Left lung (tissue), 10 donors: ENCODE measurements around the gene PRPF31. TPM values are rescaled to one million over a fixed set of nuclear protein-coding genes. Genes with fewer than 3 reads are reported as not detected.
A peak's percentile ranks its signal among the peaks of the same experiment; 100 is the strongest.

Experiments
- ATAC-seq: fragments of 200-7000 bp; cut with Tn5 transposase; one replicate; pipeline ENCODE4 v1.9.1; 2020; ENCODE audit warnings: moderate library complexity
- DNase-seq, 4 donors: peaks; one replicate each; pipeline ENCODE4 v3.0.0-alpha.2; 2013 to 2020
- H3K27ac ChIP-seq, 2 donors: fragments of 200-600 bp; sonication (generic) in 1 of 2; one replicate each; pipeline versions ENCODE4 v1.5.0 to v1.8.0; 2020 to 2021
- H3K27me3 ChIP-seq, 2 donors: fragments of 200-600 bp; sonication (generic) in 1 of 2; one replicate each; pipeline versions ENCODE4 v1.5.0 to v1.8.0; 2020 to 2021
- H3K36me3 ChIP-seq, 2 donors: fragments of 200-600 bp; sonication (generic) in 1 of 2; one replicate each; pipeline versions ENCODE4 v1.5.0 to v1.8.0; 2020 to 2021
- H3K4me1 ChIP-seq, 2 donors: fragments of 200-600 bp; one replicate each; pipeline ENCODE4 v1.8.0; 2021
- H3K4me3 ChIP-seq, 2 donors: fragments of 200-600 bp; sonication (generic) in 1 of 2; one replicate each; pipeline versions ENCODE4 v1.5.0 to v1.8.0; 2020 to 2021; ENCODE audit warnings: mild to moderate bottlenecking in 1 of 2
- H3K9me3 ChIP-seq, 2 donors: fragments of 200-600 bp; sonication (generic) in 1 of 2; one replicate each; pipeline versions ENCODE4 v1.5.0 to v1.8.0; 2020 to 2021
- intact Hi-C, 2 donors: fragments of 100-400 bp; cut with DNase I; formaldehyde crosslinking; loops; one replicate each; pipeline versions ENCODE4 v1.11.2 to v1.14.2; 2022
- polyA plus RNA-seq, 6 donors: library from polyadenylated mRNA; unstranded; fragments of 120-200 nt; gene quantifications; one replicate each; pipeline ENCODE4 v1.2.1, GENCODE V29; 2013; ENCODE audit not compliant: insufficient read length in 6 of 6
- total RNA-seq, 2 donors: library from RNA; stranded (reverse); fragmentation: NEBNext Ultra II Directional; extraction: Animal tissue kit (Norgen Biotek cat#: 25700); gene quantifications; one replicate each; pipeline ENCODE4 v1.2.1, GENCODE V29; 2021
- TF ChIP-seq, protein P1 (sequence below), 2 donors: fragments of 200-600 bp; sonication (generic) in 1 of 2; IDR thresholded peaks; one replicate each; pipeline versions ENCODE4 v1.5.0 to v1.8.0; 2021; ENCODE audit warnings: antibody characterized with exemption in 2 of 2
- donor health status: DM: no; HTN: yes; CAD: no.
- donor health status: DM: no; HTN: no; CAD: no.

Gene PRPF31
- total and polyA plus RNA-seq, 8 donors, result 46.8 to 65.3 (median 61.8) TPM

GRCh38 chr19:54100561-54100960, 15.0 kb upstream of the PRPF31 start, which contains the start of gene OSCAR:
OSCAR (minus strand) TSS chr19:54100803; CDS start chr19:54100792, 11 bp downstream.
- Histone ChIP-seq H3K9me3 (no peaks in the 10 kb centered on the region), H3K27me3 (peaks cover 0 to 19% of the 10 kb centered on the region in 2 donors), H3K27ac (peak within 1 kb of the TSS in 1 of 2 donors; percentile 88), H3K4me1 (peaks cover 13 to 66% of the 10 kb centered on the region in 2 donors), H3K4me3 (peak within 1 kb of the TSS in 1 of 2 donors; percentile 51), H3K36me3 (peaks cover 0 to 6% of the 10 kb centered on the region in 2 donors)
- TF ChIP-seq, protein P1, sequence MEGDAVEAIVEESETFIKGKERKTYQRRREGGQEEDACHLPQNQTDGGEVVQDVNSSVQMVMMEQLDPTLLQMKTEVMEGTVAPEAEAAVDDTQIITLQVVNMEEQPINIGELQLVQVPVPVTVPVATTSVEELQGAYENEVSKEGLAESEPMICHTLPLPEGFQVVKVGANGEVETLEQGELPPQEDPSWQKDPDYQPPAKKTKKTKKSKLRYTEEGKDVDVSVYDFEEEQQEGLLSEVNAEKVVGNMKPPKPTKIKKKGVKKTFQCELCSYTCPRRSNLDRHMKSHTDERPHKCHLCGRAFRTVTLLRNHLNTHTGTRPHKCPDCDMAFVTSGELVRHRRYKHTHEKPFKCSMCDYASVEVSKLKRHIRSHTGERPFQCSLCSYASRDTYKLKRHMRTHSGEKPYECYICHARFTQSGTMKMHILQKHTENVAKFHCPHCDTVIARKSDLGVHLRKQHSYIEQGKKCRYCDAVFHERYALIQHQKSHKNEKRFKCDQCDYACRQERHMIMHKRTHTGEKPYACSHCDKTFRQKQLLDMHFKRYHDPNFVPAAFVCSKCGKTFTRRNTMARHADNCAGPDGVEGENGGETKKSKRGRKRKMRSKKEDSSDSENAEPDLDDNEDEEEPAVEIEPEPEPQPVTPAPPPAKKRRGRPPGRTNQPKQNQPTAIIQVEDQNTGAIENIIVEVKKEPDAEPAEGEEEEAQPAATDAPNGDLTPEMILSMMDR (IDR thresholded peaks at IDR 0.05), result no peak
- intact Hi-C loops, result no loop called here
- peak; percentile 3 for ATAC-seq
- DNase-seq, result peak in 3 of 4 donors; percentile 17 to 83 (median 55)

- DNase-seq (peak; percentile 97 to 100 (median 100)), ATAC-seq (peak; percentile 99)
- Histone ChIP-seq H3K27me3 (peaks cover 0 to 7% of the 10 kb centered on the region in 2 donors), H3K4me1 (peaks cover 8 to 54% of the 10 kb centered on the region in 2 donors), H3K27ac (peak within 1 kb of the TSS; percentile 39 to 80), H3K4me3 (peak within 1 kb of the TSS; percentile 82 to 96), H3K9me3 (no peaks in the 10 kb centered on the region), H3K36me3 (peaks cover 0 to 25% of the 10 kb centered on the region in 2 donors)
- TF ChIP-seq, protein P1 (IDR thresholded peaks at IDR 0.05), result no peak
- intact Hi-C loops, result no loop called here
These were observed 13.0 kb upstream of the PRPF31 start, which contains the start of gene NDUFA3 for GRCh38 chr19:54102421-54103169. NDUFA3 (plus strand) TSS chr19:54102855; CDS start chr19:54102879, 24 bp downstream.

DNA sequence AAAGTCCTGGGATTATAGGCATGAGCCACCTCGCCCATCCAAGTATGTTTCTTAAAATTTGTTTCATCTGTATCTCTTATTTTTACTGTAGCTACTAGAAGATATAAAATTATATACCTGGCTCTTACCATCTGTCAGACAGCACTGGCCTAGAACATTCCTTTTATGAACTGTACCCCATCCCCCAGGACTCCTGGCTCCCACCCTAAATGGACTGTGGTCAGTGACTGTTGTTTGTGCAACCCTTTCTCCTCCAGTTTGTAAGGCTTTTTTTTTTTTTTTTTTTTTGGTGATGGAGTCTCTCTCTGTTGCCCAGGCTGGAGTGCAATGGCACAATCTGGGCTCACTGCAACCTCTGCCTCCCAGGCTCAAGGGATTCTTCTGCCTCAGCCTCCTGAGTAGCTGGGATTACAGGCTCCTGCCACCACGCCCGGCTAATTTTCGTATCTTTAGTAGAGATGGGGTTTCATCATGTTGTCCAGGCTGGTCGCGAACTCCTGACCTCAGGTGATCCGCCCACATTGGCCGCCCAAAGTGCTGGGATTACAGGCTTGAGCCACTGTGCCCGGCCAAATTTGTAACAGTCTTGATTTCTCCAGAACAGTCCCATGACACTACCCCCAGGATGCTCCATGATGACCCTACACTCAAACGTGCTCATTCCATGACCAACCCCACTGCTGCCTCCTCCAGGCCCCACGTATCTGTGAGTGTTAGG, 10.4 kb upstream of the PRPF31 start:
- intact Hi-C loops, result no loop called here
- H3K4me3 ChIP-seq, result no peak overlapping the region
- TF ChIP-seq, protein P1 (IDR thresholded peaks at IDR 0.05), result no peak
- no peak overlapping the region for H3K27ac ChIP-seq
- H3K9me3 ChIP-seq, result no peaks in the 10 kb centered on the region
- H3K36me3 ChIP-seq, result peaks cover 0 to 51% of the 10 kb centered on the region in 2 donors
- peaks cover 8 to 36% of the 10 kb centered on the region in 2 donors for H3K4me1 ChIP-seq
- DNase-seq, result peak in 1 of 4 donors; percentile 17
- ATAC-seq, result no peak
- no peaks in the 10 kb centered on the region for H3K27me3 ChIP-seq

- Histone ChIP-seq H3K4me3 (no peak overlapping the region), H3K27me3 (no peaks in the 10 kb centered on the region), H3K9me3 (no peaks in the 10 kb centered on the region), H3K4me1 (peaks cover 8 to 34% of the 10 kb centered on the region in 2 donors), H3K27ac (no peak overlapping the region), H3K36me3 (peaks cover 0 to 57% of the 10 kb centered on the region in 2 donors)
- intact Hi-C loops, result no loop called here
- ATAC-seq (no peak), DNase-seq (peak in 1 of 4 donors; percentile 36)
- TF ChIP-seq, protein P1 (IDR thresholded peaks at IDR 0.05), result no peak
These were observed 9.8 kb upstream of the PRPF31 start for GRCh38 chr19:54105796-54106195.

DNA sequence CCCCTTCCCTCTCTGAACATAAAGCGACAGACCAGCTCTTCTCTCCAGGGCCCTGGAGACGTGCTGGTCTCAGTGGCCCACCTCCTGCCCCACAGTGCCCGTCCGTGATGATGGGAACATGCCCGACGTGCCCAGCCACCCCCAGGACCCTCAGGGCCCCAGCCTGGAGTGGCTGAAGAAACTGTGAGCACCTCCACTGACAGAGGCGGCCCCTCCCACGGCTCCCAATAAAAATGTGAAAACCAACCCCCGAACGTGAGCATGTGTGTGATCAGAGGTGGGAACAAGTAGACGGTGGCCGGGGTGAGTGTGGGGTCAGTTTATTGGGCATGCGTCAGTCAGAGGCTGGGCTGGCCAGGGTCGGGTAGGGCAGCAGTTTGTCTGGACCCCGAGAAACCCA, 8.8 kb upstream of the PRPF31 start:
- no peaks in the 10 kb centered on the region for H3K27me3 ChIP-seq
- peaks cover 8 to 25% of the 10 kb centered on the region in 2 donors for H3K4me1 ChIP-seq
- DNase-seq (peak in 2 of 4 donors; percentile 11 to 53), ATAC-seq (no peak)
- H3K27ac ChIP-seq, result no peak overlapping the region
- TF ChIP-seq, protein P1 (IDR thresholded peaks at IDR 0.05), result no peak
- intact Hi-C loops, result no loop called here
- H3K9me3 ChIP-seq, result no peaks in the 10 kb centered on the region
- H3K36me3 ChIP-seq, result peaks cover 0 to 66% of the 10 kb centered on the region in 2 donors
- no peak overlapping the region for H3K4me3 ChIP-seq
